GM19025 (cell line): Measurements from ENCODE around the gene MRPL34.

Experiments used
- ATAC-seq: cut with Tn5 transposase; IDR thresholded peaks from one replicate; pipeline ENCODE4 v1.9.1; 2021; ENCODE audit warnings: mild to moderate bottlenecking, low read depth, moderate library complexity; ENCODE audit not compliant: unreplicated experiment

Gene MRPL34

DNA sequence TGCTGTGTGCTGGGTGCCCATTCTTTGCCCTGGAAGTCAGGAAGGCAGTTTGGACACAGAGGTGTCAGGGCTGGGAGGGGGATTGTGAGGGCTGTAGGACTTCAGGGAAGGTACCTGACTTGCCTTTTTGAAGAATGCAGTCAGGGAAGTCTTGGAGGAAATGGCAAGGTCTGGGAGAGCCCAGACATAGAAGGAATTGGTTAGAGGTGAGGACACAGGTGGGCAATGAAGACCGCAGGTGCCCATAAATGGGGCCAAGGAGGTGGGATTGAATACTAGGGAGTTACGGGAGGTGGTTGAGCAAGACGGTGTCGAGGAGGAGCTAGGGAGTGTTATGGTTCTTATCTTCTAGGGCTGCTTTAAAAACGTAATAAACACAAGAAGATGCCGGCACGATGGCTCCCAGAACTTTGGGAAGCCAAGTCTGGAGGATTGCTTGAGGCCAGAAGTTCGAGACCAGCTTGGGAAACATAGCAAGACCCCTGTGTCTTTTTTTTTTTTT, 2.3 kb downstream of the MRPL34 start:
- no peak for ATAC-seq

DNA sequence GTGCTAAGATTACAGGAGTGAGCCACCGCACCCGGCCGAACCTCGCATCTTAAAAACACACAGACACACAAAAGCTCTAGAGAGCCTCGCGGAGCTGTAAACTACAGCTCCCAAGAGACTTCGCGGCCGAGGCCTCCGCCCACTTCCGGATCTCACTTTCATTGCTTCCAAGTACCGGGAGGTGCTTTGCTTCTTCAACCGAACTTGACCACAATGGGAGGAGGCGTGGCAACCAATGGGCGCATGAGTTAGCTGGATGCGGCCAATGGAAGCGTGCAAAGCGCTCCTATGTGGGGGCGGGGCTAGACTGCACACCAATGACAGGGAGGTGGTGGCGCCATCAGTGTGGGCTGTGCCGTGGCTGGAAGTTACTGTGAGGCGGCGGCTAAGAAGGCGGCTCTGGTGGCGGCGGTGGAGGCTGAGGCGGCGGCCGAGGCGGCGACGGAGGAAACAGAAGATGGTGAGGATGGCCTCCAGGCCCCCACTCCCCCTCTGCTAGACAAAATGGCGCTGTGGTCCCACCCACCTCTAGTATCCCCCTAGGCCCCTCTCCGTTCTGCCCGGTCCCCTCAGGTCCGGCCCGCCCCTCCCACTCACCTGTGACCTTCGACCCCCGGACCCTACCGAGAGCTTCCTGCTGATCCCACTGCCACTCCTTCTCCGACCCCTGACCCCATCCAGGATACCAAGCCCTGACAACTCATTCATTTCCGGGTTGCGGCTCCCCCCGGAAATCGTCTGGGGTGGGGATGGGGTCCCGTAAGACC, 3.7 kb downstream of the MRPL34 start, which contains the start of gene DDA1:
Gene DDA1 (plus strand): TSS at position 366 of the 767 bp plus-strand sequence. CDS start 92 bp downstream, at position 458.
- ATAC-seq = peak; percentile 65

DNA sequence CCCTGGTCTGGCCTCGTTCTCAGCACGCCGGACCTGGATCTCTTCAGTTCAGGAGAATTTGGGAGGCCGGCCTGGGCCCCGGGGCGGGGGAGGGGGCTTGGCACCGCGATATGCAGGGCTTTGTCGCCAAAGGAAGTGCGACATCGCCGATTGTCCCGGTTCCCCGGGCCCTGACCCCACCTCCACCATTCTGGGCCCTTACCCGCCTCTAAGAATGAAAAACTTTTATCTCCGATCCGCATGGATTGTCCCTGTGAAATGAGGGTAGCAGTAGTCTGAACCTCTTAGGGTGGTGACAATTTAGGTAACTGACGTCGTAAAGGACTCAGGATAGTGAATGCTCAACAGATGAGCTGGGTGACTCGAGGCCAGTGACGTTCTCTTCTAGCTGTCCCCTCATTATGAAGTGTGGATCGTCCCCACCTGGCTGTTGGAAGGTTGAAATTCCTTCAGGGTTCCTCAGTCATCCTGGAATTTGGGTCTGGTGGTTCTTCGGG, 4.3 kb downstream of the MRPL34 start:
- no peak for ATAC-seq

DNA sequence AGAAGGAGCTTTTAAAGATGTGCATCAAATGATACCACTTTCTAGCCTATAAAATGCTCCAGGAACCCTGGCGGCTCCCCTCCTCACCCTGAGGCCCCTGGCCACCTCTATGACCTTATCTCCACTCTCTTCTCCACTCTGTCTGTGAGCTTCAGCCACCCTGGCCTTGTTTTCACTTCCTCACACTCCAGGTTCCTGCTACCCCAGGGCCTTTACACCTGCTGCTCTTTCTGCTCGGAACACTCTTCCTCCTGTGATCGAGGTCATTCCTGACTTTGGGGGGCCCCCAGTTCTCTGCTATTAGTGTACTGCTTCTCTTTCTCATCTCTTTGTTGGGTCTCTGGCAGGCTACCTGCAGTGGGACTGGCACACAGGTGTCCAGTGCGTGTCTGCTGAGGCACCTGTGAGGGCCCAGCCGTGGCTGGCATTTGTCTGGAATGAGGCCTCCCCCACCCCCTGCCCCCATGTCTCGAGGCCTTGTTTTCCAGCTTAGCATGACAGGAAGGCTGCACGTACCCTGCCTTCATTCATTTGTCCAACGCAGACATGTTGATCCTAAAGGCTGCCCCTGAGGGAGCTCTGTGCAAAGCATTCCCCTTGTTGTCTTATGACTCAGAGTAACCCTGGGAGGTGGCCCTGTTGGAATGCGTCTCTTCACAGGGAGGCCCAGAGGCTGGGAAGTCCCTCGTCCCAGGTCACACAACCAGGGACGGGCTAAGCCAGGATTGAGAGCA, 6.0 kb downstream of the MRPL34 start:
- ATAC-seq = no peak

DNA sequence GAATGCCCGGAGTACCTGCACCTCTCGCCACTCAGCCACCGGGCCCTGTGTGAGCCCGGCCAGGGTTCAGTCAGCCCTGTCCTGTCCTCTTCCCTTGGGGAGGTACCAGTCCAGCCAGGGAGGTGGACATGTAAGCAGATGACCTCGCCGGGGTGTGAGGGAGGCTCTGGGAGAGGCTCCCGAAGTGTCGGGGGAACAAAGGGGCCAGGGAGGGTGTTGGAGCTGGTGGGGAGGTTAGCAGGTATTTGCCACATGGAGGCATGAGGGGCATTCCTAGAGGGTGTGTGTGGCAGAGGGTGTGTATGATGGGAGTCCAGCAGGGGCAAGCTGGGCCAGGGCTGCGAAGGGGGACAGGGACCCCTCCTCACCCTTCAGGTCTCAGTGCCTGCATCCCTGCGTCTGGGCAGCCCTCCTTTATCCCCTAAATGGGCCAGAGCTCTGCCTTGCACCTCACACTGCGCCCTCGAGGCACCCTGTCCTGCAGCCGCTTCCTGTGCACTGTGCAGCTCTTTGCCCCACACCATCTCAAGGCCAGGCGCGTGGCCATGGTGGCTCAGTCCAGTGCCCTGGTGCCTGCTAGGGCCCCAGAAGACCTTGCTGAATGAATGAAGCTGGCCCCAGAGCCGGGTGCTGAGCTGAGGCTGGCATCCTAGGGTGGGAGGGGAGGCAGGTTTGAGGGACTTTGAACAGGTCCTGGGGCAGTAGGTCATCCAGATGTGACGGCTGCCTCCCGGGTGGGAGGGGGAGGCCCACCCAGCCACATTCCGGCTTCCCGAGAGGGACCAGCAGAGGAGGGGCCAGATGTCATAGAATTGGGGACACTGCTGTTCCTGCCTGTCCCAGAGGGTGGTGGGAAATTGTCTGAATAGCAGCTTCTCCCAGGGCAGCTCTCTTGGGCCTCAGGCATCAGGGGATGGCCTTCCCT, 6.8 kb downstream of the MRPL34 start:
- ATAC-seq = no peak

DNA sequence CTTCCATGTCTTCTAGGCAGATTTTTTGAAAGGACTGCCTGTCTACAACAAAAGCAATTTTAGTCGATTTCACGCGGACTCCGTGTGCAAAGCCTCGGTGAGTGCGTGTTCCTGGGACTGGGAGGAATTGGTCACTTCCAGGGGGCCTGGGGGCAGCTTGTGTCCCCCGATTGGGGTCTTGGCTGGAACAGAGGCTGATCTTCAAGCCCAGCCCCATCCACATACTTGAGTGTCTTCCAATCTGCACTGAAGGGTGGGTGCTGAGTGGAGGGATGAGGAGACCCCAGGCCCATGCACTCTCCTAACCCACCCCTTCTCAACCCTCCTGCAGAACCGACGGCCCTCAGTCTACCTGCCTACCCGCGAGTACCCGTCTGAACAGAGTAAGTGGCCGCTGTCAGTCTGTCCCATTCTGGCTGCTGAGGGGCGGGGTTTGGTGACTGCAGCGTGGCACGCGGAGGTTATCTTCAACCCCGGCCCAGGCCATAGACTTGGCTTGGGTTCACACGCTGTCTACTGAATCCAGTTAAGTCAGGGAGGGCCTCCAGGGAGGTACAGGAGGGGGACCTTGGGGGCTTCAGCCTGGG, 8.4 kb downstream of the MRPL34 start:
- ATAC-seq = no peak

DNA sequence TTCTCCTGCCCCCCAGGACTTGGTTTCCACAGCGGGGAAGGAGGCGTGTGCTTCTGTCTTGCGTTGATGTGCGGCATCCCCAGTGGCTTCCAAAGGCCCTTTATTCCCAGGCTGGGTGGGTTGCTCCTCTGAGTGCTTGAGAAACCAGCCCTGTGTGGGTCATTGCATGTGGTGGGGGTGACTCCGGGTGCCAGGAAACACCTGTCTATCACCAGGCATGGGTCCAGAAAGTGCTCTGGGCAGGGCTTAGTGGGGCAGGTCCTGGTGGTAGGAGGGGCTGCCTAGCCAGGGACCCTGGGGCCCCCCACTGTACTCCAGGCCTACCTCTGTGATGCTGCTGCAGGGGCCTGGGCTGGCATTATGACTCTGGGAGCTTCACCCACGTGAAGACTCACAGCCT, 13.3 kb downstream of the MRPL34 start:
- ATAC-seq = no peak

DNA sequence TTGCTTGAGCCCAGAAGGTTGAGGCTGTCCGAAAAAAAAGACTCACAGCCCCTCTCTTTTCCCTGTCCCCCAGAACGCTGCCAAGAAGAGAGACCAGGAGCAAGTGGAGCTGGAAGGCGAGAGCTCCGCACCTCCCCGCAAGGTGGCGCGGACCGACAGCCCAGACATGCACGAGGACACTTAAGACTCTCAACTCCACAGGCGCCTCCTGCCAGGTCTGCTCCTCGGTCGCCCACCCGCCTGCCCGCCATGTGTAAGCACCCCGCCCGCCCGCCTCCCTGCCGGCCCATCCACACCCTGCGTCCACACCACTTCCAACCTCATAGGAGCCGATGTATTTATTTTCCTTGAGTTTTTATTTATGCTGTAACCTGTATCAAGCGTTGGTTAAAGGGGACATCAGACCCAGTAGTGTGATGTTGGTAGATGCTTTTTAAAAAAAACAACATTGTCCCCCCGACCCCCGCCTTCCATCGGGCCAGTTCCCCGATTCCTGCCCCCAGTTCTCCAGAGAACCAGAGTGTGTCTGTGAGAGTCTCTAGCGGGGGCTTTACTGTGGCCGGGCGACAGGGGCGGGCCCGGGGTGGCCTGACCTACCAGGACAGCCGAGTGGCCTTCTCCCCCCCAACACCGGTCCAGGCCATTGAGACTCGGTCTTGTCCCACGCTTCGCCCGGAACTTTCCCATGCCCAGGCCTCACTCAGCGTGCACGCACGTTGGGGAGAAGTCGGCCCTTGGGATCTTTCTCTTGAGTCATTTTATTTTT, 14.0 kb downstream of the MRPL34 start:
- ATAC-seq = no peak

DNA sequence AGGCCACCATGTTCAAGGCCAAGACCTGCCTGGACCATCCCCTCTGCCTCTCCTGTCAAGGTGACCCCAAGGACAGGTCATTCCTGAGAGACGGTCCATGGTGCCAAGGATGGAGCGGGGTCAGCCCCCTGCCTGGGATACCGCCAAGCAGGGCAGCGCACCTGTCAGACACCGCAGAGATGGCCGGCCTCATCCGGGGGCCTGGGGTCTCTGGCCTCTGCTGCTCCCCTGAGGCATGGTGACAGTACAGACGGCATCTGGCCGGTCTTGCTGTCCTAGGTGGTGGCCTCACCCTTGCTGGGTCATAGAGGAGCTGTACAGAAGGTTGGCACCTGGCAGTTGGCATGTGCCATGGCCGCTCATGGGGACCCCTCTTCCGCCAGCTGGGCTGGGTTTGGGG, 14.8 kb downstream of the MRPL34 start:
- ATAC-seq = no peak

DNA sequence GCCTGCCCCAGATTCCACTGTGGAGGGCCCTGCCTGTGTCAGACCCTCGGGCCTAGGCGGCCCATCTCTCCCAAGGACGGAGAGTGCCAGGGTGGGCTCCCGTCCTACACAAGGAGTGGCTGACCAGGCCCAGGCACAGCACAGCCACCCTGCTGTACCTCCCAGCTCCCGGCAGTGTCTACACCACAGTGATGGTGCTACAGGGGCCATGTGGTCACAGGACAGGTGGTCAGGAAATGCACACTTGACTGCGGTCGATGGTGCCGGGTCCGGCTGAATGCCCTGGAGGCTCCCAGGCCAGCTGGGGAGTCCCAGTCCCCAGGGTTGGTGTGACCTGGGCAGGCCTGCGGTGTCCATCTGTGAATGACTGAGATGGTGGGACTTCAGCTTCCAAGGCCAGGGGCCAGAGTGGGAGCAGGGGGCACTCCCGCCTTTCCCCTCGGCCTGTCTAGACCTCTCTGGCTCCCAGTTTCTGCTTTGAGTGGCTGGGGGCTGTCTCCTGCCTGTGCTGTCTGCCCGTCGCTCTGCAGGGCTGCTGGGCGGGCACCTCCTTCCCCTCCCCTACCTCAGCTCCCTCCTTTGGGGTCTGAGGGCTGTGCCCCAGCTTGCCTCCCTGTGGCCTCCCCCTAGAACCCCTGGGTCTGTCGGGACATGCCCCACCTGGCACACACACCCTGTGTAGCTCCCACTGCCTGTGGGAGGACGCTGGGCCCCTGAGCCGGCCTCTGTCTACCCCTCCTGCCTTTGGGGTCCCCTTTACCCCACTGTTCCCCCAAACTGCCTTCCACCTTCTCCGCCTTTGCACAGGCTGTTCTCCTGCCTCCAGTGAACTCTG, 16.2 kb downstream of the MRPL34 start:
- ATAC-seq = no peak

DNA sequence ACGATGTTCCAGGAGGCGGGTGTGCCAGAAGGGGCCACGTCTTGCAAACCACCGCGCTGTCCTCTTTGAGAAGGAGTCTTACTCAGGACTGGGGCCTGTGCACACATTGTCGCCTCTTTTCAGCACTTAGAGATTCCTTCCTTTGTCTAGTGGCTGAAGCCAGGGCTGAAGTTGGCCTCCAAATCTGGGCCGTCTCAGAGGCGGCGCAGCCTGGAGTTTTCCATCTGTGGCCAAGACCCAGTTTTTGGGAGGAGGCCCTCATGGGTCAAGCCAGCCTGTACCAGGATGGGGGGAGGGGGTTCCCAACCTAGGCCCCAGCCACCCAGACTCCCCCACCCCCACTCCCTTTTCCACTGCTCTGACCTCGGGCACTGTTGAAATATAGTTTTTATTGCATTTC, 17.2 kb downstream of the MRPL34 start:
- ATAC-seq = no peak

DNA sequence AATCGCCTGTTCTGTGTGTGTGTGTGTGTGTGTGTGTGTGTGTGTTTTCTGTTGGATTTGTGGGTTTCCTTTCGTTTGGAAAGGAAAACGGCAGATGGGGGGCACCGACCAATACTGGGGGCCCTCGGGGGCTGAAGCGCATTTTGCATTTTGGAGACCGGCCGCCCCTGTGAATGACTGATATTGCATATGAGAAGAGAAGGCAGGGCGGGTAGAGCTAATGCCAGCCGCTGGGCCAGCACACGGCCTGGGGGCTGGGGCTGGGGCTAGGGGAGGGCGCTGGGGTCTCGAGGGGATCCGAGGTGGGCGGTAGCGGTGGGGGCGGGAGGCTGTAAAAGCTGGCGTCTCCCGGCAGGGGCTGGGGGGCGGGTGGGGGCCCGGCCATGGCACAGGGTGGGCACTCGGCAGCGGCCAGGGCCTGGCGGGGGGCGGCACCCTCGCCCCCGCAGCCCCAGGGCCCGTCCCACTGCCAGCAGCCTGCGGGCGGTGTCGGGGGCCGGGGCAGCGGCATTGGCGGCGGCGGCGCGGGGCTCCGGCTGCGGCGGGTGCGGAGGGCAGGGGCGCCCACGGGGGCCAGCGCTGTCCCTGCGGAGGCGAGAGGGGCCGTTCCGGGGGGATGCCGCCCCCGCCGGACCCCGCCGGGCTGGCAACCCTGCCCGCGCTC, 17.8 kb downstream of the MRPL34 start:
- ATAC-seq = no peak

DNA sequence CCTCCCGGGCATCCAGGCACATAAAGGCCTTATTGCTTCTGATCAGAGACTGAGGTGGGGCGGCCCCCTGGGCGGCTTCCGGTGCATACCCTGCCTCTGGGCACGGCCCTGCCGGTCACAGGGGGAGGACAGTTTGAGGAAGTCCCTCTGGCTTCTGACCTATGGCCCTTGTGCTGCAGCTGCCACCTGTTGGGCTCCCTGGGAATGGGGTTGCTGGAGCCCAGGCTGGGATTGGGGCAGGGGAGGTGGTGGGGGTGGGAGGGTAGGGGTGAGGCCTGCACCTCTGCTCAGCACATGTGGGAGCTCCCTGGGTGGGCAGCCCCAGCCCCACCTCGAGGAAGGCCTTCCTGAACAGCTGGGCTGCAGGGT, 18.3 kb downstream of the MRPL34 start:
- no peak for ATAC-seq

DNA sequence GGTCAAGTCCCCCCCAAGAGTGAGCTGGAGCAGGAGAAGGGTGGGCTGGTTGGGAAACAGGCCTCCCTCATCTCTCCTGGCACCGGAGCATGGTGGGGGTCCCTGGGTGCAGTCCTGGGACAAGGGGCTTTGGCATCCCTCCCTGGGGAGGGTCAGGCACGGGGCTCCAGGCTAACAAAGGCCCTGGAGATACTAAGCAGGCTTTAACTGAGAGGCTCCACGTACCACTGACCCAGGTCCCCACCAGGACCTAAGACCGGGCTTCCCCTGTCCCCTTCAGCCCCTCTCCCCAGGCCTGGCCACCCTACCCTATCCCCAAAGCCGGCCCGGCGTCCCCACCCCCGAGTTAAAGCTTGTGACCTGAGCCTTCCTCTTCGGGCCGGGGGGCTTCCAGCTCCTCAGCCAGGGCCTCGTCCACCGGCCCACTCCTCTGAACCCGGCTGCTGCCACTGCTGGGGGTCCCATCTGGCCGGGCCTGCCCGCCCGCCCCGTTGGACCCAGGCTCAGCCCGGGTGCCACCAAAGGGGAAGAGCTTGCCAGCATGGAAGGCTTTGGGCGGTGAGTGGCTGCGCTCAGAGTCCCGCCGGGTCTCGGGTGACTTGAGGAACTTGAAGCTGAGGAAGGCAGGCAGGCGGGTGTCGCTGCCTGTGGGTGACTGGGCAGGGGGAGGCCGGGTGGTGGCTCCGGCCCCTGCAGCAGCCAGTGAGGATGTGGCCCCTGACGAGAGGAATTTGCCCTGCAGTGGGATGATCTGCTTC, 18.9 kb downstream of the MRPL34 start:
- ATAC-seq = no peak

DNA sequence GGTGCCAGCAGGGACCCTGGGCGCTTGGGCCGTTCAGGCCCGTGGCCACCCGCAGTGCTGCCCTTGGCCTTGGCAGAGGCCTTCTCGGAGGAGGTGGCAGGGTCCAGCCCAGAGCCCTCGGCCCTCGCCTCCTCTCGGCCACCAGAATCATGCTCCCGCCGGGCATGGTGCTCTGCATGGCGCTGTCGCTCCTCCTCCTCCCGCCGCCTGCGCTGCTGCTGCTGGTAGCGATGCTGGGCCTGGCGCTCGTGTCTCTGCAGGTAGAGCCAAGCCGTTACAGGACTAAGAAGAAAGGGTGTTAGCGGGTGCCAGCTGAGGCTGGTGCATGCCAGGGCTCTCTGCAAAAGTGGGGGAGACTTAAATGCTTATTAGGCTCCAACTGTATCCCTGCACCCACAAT, 19.5 kb downstream of the MRPL34 start:
- ATAC-seq = no peak

DNA sequence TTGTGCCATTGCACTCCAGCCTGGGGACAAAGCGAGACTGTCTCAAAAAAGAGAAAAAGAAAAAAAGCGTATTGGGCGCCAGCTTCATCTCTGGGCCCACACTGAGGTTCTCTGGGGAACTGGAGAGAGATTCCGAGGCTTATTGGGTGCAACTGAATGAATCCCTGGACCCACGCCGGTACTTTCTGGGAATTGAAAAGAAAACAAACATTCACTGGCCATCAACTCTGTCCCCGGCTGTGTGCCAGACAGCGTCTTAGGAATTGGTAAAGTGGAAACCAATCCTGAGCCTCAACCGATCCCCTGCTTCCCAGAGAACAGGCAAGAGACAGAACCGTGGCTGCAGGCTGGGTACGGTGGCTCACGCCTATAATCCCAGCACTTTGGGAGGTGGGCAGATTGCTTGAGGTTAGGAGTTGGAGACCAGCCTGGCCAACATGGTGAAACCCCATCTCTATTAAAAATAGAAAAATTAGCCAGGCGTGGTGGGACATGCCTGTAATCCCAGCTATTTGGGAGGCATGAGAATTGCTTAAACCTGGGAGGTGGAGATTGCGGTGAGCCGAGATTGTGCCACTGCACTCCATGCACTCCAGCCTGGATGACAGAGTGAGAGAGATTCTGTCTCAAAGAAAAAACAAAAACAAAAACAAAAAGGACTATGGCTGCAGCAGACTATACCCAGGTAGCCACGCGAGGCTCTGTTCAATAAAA, 20.4 kb downstream of the MRPL34 start:
- no peak for ATAC-seq

DNA sequence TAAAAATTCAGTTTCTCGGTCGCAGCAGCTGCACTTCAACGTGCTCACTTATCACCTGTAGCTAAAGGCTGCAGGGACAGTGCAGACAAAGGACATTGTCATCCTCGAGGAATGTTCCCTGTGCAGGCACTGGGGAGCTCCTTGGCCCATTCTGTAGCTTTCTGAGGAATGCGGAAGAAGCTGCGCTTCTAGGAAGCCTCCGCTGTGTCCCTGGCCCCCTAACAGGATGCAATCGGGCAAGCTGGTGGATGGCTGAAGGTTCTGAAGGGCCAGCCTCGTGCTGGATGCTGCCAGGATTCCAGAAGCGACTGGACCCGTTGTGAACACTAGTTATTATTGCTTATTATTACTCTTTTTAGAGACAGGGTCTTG, 20.9 kb downstream of the MRPL34 start:
- no peak for ATAC-seq
